GM12892 (cell line): ENCODE data around the gene CCDC102A.

ENCODE experiments used
- POLR2A ChIP-seq: IDR thresholded peaks from 2 replicates; pipeline ENCODE4 v1.6.1; 2011; ENCODE audit warnings: low read depth, low read length, control low read depth
- POLR2AphosphoS5 ChIP-seq: IDR thresholded peaks from 2 replicates; pipeline ENCODE4 v1.6.1; 2011; ENCODE audit warnings: low read depth, low read length, control low read depth
- TAF1 ChIP-seq: IDR thresholded peaks from 2 replicates; pipeline ENCODE4 v1.6.1; 2011; ENCODE audit warnings: low read depth, mild to moderate bottlenecking, control low read depth, low read length, borderline replicate concordance

- no peak for TF ChIP-seq TAF1
- no peak for TF ChIP-seq POLR2A
- no peak for TF ChIP-seq POLR2AphosphoS5
These were observed 22.0 kb downstream of the CCDC102A start for GRCh38 chr16:57514371-57514770.
